HEK293 (cell line): ENCODE data around the gene UFSP2.

Experiments used
- GLIS2 ChIP-seq: fragments of 450-650 bp; formaldehyde crosslinking; IDR thresholded peaks from 2 replicates; pipeline ENCODE4 v1.5.1; 2016; ENCODE audit warnings: missing biosample characterization, missing genetic modification characterization
- KLF9 ChIP-seq: fragments of 450-650 bp; formaldehyde crosslinking; IDR thresholded peaks from 2 replicates; pipeline ENCODE4 v1.5.1; 2016; ENCODE audit warnings: missing biosample characterization, missing genetic modification characterization, low read depth
- MEIS1 ChIP-seq: sonication (generic); formaldehyde crosslinking; IDR thresholded peaks from 2 replicates; pipeline ENCODE4 v1.8.1; 2022; ENCODE audit warnings: missing genetic modification reagents, mild to moderate bottlenecking, borderline replicate concordance
- MYNN ChIP-seq: fragments of 450-650 bp; formaldehyde crosslinking; IDR thresholded peaks from 2 replicates; pipeline ENCODE4 v1.5.1; 2016; ENCODE audit warnings: missing biosample characterization, missing genetic modification characterization, borderline replicate concordance
- SCRT2 ChIP-seq: fragments of 450-650 bp; formaldehyde crosslinking; IDR thresholded peaks from 2 replicates; pipeline ENCODE4 v1.5.1; 2016; ENCODE audit warnings: missing biosample characterization, missing genetic modification characterization
- WT1 ChIP-seq: fragments of 450-650 bp; formaldehyde crosslinking; IDR thresholded peaks from 2 replicates; pipeline ENCODE4 v1.5.1; 2016; ENCODE audit warnings: missing biosample characterization, missing genetic modification characterization
- ZNF138 ChIP-seq: fragments of 450-650 bp; formaldehyde crosslinking; IDR thresholded peaks from 2 replicates; pipeline ENCODE4 v1.5.1; 2016; ENCODE audit warnings: missing biosample characterization, missing genetic modification characterization, borderline replicate concordance
- ZNF140 ChIP-seq: fragments of 450-650 bp; formaldehyde crosslinking; IDR thresholded peaks from 2 replicates; pipeline ENCODE4 v1.5.1; 2016; ENCODE audit warnings: missing biosample characterization, missing genetic modification characterization
- ZNF155 ChIP-seq: fragments of 450-650 bp; formaldehyde crosslinking; IDR thresholded peaks from 2 replicates; pipeline ENCODE4 v1.5.1; 2016; ENCODE audit warnings: missing biosample characterization, missing genetic modification characterization
- ZNF214 ChIP-seq: fragments of 450-650 bp; formaldehyde crosslinking; IDR thresholded peaks from 2 replicates; pipeline ENCODE4 v1.5.1; 2017; ENCODE audit warnings: missing biosample characterization, mild to moderate bottlenecking, missing genetic modification characterization, borderline replicate concordance
- ZNF239 ChIP-seq: fragments of 450-650 bp; formaldehyde crosslinking; IDR thresholded peaks from 2 replicates; pipeline ENCODE4 v1.5.1; 2016; ENCODE audit warnings: missing biosample characterization, missing genetic modification characterization
- ZNF341 ChIP-seq: fragments of 450-650 bp; formaldehyde crosslinking; IDR thresholded peaks from 2 replicates; pipeline ENCODE4; 2016; ENCODE audit warnings: low read depth, missing biosample characterization, missing genetic modification characterization
- ZNF350 ChIP-seq: fragments of 450-650 bp; formaldehyde crosslinking; IDR thresholded peaks from 2 replicates; pipeline ENCODE4 v1.5.0; 2017; ENCODE audit warnings: missing biosample characterization, mild to moderate bottlenecking, missing genetic modification characterization
- ZNF37A ChIP-seq: fragments of 450-650 bp; IDR thresholded peaks from 2 replicates; pipeline ENCODE4 v1.5.1; 2018; ENCODE audit warnings: missing biosample characterization, missing genetic modification characterization
- ZNF423 ChIP-seq: fragments of 450-650 bp; formaldehyde crosslinking; IDR thresholded peaks from 2 replicates; pipeline ENCODE4 v1.5.1; 2016; ENCODE audit warnings: missing biosample characterization, missing genetic modification characterization
- ZNF433 ChIP-seq: fragments of 450-650 bp; formaldehyde crosslinking; IDR thresholded peaks from 2 replicates; pipeline ENCODE4 v1.5.1; 2016; ENCODE audit warnings: missing biosample characterization, missing genetic modification characterization, low read depth
- ZNF514 ChIP-seq: fragments of 450-650 bp; formaldehyde crosslinking; IDR thresholded peaks from 2 replicates; pipeline ENCODE4 v1.5.1; 2016; ENCODE audit warnings: missing biosample characterization, missing genetic modification characterization
- ZNF610 ChIP-seq: fragments of 450-650 bp; formaldehyde crosslinking; IDR thresholded peaks from 2 replicates; pipeline ENCODE4 v1.5.1; 2016; ENCODE audit warnings: missing biosample characterization, missing genetic modification characterization, borderline replicate concordance
- ZNF664 ChIP-seq: fragments of 450-650 bp; formaldehyde crosslinking; IDR thresholded peaks from 2 replicates; pipeline ENCODE4 v1.5.1; 2016; ENCODE audit warnings: missing biosample characterization, missing genetic modification characterization
- ZSCAN23 ChIP-seq: fragments of 450-650 bp; formaldehyde crosslinking; IDR thresholded peaks from 2 replicates; pipeline ENCODE4 v1.5.1; 2016; ENCODE audit warnings: missing biosample characterization, missing genetic modification characterization
- ZSCAN30 ChIP-seq: fragments of 450-650 bp; IDR thresholded peaks from 2 replicates; pipeline ENCODE4 v1.5.1; 2018; ENCODE audit warnings: missing biosample characterization, mild to moderate bottlenecking, missing genetic modification characterization, moderate library complexity
- TF ChIP-seq, protein P1 (sequence below): fragments of 450-650 bp; formaldehyde crosslinking; IDR thresholded peaks from 2 replicates; pipeline ENCODE4 v1.5.1; 2016; ENCODE audit warnings: missing biosample characterization, missing genetic modification characterization
- TF ChIP-seq, protein P2 (sequence below): fragments of 450-650 bp; IDR thresholded peaks from 2 replicates; pipeline ENCODE4 v1.5.1; 2018; ENCODE audit warnings: missing biosample characterization, mild to moderate bottlenecking, missing genetic modification characterization
- TF ChIP-seq, protein P3 (sequence below): fragments of 450-650 bp; formaldehyde crosslinking; IDR thresholded peaks from 2 replicates; pipeline ENCODE4 v1.5.1; 2016; ENCODE audit warnings: missing biosample characterization, missing genetic modification characterization
- TF ChIP-seq, protein P4 (sequence below): fragments of 450-650 bp; formaldehyde crosslinking; IDR thresholded peaks from 2 replicates; pipeline ENCODE4 v1.5.1; 2017; ENCODE audit warnings: missing biosample characterization, missing genetic modification characterization
- TF ChIP-seq, protein P5 (sequence below): fragments of 450-650 bp; formaldehyde crosslinking; IDR thresholded peaks from 2 replicates; pipeline ENCODE4 v1.5.1; 2016; ENCODE audit warnings: missing biosample characterization, missing genetic modification characterization
- TF ChIP-seq, protein P6 (sequence below): fragments of 450-650 bp; formaldehyde crosslinking; IDR thresholded peaks from 2 replicates; pipeline ENCODE4 v1.5.1; 2016; ENCODE audit warnings: missing biosample characterization, missing genetic modification characterization
- TF ChIP-seq, protein P7 (sequence below): fragments of 450-650 bp; formaldehyde crosslinking; IDR thresholded peaks from 2 replicates; pipeline ENCODE4 v1.5.1; 2016; ENCODE audit warnings: missing biosample characterization, missing genetic modification characterization

Gene UFSP2

DNA sequence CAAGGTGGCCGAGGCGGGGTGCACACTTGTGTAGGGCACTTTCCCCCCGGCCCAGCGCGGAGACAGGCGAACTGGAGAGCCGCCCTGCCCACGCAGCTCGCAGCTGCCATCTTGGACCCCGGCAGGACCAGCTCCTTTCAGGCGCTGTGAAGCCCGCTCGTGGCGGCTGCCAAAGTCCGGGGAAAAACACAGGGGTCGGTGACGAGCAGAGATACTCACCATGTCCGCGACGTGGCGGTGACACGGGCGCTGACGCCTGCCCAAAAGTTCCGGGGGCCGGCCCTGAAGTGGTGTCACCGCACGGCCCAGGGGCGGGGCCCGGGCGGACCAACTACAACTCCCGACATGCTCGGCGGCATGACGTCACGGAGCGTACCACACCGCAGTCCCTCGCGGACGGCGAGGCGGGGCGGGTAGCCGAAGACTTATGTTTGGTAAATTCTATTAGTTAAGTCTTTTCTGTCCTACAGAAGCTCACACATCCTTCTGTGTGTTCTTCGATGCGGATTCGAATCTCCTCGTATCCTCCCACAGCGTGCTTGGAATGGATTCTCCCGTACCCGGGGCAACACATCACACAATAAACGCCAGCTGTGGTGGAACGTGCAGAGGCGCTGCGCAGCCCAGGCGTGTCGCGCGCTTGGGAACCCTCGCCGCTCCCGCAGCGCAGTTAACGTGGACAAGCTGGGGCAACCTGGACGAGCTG lies at the start of gene UFSP2 (continued):
- TF ChIP-seq, protein P1, sequence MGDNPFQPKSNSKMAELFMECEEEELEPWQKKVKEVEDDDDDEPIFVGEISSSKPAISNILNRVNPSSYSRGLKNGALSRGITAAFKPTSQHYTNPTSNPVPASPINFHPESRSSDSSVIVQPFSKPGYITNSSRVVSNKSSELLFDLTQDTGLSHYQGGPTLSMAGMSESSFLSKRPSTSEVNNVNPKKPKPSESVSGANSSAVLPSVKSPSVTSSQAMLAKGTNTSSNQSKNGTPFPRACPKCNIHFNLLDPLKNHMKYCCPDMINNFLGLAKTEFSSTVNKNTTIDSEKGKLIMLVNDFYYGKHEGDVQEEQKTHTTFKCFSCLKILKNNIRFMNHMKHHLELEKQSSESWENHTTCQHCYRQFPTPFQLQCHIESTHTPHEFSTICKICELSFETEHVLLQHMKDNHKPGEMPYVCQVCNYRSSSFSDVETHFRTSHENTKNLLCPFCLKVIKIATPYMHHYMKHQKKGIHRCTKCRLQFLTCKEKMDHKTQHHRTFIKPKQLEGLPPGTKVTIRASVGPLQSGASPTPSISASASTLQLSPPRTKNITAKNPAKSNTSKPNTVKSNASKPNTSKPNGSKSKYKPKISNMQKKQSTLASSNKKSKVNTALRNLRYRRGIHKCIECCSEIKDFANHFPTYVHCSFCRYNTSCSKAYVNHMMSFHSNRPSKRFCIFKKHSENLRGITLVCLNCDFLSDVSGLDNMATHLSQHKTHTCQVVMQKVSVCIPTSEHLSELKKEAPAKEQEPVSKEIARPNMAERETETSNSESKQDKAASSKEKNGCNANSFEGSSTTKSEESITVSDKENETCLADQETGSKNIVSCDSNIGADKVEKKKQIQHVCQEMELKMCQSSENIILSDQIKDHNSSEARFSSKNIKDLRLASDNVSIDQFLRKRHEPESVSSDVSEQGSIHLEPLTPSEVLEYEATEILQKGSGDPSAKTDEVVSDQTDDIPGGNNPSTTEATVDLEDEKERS: no peak
- TF ChIP-seq ZNF664 (tag by site-specific recombination) (no peak), ZNF37A (tag by site-specific recombination) (no peak), ZNF350 (tag by site-specific recombination) (no peak), SCRT2 (tag by site-specific recombination) (no peak), MYNN (tag by site-specific recombination) (0 out of 2 replicates have a peak, but pooled peaks have one; percentile 17), WT1 (tag by site-specific recombination) (no peak), ZNF610 (peak; percentile 83; the same call in 1 of the 2 replicates), ZSCAN23 (no peak; the same call in 1 of the 2 replicates), ZNF140 (no peak), ZNF239 (tag by site-specific recombination) (no peak), ZNF433 (no peak), ZNF214 (tag by site-specific recombination) (no peak), ZNF138 (no peak), ZNF341 (tag by site-specific recombination) (0 out of 2 replicates have a peak, but pooled peaks have one; percentile 8), ZSCAN30 (no peak), ZNF155 (tag by site-specific recombination) (no peak), ZNF514 (tag by site-specific recombination) (no peak), KLF9 (peak; percentile 62; the same call in 1 of the 2 replicates), GLIS2 (tag by site-specific recombination) (peak; percentile 43; the same call in 1 of the 2 replicates), MEIS1 (no peak), ZNF423 (tag by site-specific recombination) (no peak)
- TF ChIP-seq, protein P2, sequence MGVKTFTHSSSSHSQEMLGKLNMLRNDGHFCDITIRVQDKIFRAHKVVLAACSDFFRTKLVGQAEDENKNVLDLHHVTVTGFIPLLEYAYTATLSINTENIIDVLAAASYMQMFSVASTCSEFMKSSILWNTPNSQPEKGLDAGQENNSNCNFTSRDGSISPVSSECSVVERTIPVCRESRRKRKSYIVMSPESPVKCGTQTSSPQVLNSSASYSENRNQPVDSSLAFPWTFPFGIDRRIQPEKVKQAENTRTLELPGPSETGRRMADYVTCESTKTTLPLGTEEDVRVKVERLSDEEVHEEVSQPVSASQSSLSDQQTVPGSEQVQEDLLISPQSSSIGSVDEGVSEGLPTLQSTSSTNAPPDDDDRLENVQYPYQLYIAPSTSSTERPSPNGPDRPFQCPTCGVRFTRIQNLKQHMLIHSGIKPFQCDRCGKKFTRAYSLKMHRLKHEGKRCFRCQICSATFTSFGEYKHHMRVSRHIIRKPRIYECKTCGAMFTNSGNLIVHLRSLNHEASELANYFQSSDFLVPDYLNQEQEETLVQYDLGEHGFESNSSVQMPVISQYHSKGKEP (tag by site-specific recombination): no peak
- TF ChIP-seq, protein P3, sequence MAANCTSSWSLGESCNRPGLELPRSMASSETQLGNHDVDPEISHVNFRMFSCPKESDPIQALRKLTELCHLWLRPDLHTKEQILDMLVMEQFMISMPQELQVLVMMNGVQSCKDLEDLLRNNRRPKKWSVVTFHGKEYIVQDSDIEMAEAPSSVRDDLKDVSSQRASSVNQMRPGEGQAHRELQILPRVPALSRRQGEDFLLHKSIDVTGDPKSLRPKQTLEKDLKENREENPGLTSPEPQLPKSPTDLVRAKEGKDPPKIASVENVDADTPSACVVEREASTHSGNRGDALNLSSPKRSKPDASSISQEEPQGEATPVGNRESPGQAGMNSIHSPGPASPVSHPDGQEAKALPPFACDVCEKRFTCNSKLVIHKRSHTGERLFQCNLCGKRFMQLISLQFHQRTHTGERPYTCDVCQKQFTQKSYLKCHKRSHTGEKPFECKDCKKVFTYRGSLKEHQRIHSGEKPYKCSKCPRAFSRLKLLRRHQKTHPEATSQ (tag by site-specific recombination): no peak
- TF ChIP-seq, protein P4, sequence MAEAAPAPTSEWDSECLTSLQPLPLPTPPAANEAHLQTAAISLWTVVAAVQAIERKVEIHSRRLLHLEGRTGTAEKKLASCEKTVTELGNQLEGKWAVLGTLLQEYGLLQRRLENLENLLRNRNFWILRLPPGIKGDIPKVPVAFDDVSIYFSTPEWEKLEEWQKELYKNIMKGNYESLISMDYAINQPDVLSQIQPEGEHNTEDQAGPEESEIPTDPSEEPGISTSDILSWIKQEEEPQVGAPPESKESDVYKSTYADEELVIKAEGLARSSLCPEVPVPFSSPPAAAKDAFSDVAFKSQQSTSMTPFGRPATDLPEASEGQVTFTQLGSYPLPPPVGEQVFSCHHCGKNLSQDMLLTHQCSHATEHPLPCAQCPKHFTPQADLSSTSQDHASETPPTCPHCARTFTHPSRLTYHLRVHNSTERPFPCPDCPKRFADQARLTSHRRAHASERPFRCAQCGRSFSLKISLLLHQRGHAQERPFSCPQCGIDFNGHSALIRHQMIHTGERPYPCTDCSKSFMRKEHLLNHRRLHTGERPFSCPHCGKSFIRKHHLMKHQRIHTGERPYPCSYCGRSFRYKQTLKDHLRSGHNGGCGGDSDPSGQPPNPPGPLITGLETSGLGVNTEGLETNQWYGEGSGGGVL (tag by site-specific recombination): no peak
- TF ChIP-seq, protein P5, sequence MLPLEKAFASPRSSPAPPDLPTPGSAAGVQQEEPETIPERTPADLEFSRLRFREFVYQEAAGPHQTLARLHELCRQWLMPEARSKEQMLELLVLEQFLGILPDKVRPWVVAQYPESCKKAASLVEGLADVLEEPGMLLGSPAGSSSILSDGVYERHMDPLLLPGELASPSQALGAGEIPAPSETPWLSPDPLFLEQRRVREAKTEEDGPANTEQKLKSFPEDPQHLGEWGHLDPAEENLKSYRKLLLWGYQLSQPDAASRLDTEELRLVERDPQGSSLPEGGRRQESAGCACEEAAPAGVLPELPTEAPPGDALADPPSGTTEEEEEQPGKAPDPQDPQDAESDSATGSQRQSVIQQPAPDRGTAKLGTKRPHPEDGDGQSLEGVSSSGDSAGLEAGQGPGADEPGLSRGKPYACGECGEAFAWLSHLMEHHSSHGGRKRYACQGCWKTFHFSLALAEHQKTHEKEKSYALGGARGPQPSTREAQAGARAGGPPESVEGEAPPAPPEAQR (tag by site-specific recombination): no peak
- TF ChIP-seq, protein P6, sequence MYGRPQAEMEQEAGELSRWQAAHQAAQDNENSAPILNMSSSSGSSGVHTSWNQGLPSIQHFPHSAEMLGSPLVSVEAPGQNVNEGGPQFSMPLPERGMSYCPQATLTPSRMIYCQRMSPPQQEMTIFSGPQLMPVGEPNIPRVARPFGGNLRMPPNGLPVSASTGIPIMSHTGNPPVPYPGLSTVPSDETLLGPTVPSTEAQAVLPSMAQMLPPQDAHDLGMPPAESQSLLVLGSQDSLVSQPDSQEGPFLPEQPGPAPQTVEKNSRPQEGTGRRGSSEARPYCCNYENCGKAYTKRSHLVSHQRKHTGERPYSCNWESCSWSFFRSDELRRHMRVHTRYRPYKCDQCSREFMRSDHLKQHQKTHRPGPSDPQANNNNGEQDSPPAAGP (tag by site-specific recombination): no peak
- TF ChIP-seq, protein P7, sequence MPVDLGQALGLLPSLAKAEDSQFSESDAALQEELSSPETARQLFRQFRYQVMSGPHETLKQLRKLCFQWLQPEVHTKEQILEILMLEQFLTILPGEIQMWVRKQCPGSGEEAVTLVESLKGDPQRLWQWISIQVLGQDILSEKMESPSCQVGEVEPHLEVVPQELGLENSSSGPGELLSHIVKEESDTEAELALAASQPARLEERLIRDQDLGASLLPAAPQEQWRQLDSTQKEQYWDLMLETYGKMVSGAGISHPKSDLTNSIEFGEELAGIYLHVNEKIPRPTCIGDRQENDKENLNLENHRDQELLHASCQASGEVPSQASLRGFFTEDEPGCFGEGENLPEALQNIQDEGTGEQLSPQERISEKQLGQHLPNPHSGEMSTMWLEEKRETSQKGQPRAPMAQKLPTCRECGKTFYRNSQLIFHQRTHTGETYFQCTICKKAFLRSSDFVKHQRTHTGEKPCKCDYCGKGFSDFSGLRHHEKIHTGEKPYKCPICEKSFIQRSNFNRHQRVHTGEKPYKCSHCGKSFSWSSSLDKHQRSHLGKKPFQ: no peak
